GM12873 (cell line): Measurements from ENCODE around the gene KIFC1.

Source experiments
- TF ChIP-seq, protein P1 (sequence below): IDR thresholded peaks from 2 replicates; pipeline ENCODE4 v1.5.1; 2012; ENCODE audit warnings: low read depth, mild to moderate bottlenecking, moderate library complexity, low read length, control low read depth; ENCODE audit not compliant: insufficient read depth; ENCODE audit errors: missing control alignments

Gene KIFC1

DNA sequence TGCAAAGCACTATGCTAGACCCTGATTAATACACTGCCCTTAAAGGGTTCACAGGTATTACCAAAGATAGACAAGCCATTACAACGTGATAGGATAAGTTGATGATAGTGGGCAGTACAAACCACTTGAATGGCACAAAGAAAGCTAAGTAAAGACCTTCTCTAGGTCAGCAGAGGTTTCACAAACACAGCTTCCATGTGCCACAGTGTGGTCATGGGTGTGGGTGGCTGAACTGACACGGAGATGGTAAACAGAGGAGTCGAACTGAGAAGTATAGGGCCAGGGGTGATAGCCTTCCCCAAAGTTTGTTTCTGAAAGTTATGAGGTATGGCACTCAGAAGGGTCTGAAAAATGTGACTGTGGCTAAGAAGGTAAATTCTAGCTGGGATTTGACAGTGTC, 67.1 kb downstream of the KIFC1 start:
- TF ChIP-seq, protein P1, sequence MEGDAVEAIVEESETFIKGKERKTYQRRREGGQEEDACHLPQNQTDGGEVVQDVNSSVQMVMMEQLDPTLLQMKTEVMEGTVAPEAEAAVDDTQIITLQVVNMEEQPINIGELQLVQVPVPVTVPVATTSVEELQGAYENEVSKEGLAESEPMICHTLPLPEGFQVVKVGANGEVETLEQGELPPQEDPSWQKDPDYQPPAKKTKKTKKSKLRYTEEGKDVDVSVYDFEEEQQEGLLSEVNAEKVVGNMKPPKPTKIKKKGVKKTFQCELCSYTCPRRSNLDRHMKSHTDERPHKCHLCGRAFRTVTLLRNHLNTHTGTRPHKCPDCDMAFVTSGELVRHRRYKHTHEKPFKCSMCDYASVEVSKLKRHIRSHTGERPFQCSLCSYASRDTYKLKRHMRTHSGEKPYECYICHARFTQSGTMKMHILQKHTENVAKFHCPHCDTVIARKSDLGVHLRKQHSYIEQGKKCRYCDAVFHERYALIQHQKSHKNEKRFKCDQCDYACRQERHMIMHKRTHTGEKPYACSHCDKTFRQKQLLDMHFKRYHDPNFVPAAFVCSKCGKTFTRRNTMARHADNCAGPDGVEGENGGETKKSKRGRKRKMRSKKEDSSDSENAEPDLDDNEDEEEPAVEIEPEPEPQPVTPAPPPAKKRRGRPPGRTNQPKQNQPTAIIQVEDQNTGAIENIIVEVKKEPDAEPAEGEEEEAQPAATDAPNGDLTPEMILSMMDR, result no peak

DNA sequence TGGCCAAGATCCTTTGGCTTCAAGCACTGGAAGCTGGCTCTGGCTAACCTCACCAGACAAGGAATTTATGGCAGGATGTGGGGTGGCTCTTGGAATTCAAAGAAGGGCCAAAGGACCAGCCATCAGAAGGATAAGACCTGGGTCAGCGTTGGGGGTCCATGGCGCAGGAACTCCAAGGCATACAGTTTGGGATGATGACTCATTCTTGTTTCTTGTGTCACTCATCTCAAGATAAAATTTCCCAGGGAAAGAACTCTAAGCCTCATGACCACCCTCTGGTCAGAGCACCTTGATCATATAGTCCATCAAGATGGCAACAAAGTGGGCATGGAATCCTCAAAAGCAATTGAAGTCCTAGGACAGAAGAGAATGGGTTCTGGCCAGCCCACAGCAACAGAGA, 67.6 kb downstream of the KIFC1 start:
- TF ChIP-seq, protein P1, result no peak
